Stimulated activated CD4-positive, alpha-beta T cell treated with anti-CD3 and anti-CD28 coated beads, Interleukin-12 subunit alpha, Interleukin-12 subunit beta, amount 100 ng/mL, for 48 hours (primary cell): ENCODE results near the gene TXNDC2.
"Not testable (repeated sequence)": the region's sequence is repeated elsewhere in the genome, so short reads cannot be mapped to it uniquely, and the experiment has no call there.

Experiments used
- DNase-seq, 3 donors: peaks; one replicate each; pipeline ENCODE4 v3.0.0-alpha.2; 2020; ENCODE audit warnings: low read depth in 2 of 3, low spot score in 1 of 3

Gene TXNDC2

DNA sequence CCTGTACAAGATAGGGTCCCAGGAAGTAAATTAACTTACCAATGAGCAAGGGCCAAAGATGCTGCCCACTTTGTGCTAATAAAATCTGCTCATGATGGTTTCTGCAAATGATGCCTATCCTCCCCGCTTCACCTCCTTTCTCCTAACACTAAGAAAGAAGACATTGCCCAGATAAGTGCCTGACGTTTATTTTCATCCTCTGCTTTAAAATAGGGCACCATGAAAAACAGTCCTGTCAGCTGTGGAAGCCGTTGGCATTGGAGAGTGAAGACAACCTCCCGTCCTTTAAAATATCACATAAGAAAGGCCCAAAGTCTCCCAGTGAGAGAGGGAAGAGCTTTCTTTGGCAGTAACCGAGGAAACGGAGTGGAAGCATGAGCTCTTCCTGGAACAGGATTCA lies 1.7 kb upstream of the TXNDC2 start:
- DNase-seq = no peak

DNA sequence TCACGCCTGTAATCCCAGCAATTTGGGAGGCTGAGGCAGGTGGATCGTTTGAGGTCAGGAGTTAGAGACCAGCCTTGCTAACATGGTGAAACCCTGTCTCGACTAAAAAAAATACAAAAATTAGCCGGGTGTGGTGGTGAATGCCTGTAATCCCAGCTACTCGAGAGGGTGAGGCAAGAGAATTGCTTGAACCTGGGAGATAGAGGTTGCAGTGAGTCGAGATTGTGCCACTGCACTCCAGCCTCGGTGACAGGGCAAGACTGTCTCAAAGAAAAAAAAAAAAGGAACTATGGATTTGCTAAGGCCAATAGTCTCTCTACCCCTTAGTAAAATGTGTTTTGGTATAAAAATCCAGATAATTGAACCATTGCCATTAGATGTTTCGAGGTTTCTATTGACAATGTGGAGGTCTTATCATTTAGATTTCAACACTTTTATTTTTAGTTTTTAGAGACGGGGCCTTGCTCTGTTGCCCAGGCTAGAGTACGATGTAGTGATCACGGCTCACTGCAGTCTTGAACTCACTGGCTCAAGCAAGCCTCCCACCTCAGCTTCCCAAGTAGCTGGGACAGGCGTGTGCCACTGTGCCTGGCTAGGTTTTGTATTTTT lies 1.1 kb upstream of the TXNDC2 start:
- no peak for DNase-seq

DNA sequence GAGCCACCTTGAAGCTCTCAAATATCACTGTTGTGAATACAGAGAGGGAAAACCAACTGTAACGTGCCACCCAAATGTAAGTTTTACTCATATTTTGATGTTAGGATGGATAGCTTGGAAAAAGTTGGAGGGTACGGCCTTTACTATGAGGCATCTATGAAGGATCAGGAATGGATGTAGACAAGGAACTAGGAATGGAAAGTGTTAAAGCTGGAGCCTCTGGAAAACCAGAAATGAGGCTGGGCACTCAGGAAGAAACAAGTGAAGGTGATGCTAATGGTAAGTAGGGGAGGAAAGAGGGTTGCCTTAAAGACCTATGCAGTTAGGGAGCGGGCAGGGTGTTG lies 204 bp downstream of the TXNDC2 start:
- no peak for DNase-seq

DNA sequence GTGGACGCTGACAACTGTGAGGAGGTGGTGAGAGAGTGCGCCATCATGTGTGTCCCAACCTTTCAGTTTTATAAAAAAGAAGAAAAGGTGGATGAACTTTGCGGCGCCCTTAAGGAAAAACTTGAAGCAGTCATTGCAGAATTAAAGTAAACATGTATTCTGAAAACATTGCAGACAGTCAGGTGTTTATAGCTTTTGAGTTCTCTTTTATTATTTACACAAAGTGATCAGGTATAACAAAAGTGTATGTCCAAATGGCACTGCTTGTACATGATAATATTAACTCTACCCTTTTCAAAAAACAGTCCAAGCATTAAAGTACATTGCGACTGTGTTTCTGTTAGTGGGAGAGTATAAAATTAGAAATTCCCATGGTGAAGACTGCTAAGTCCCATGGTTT lies 2.2 kb downstream of the TXNDC2 start:
- DNase-seq = no peak

DNA sequence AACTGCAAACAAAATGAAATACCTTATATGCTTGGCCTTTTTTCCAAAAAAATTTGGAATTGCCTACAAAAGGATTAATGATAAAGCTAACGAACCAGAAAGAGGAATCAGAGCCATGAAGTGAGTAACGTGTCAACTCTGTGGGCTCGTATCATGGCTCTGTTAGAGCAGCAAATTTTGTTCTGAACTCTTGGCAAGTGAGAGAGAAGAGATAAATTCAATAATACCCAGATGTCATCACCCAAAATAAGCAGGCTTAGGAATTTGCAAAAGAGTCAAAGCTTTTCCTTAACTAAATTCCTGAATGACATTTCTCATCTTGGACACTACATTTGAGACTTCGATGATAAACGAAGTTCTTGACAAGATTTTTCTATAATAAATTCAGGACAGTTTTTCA lies 4.4 kb downstream of the TXNDC2 start:
- no peak for DNase-seq

DNA sequence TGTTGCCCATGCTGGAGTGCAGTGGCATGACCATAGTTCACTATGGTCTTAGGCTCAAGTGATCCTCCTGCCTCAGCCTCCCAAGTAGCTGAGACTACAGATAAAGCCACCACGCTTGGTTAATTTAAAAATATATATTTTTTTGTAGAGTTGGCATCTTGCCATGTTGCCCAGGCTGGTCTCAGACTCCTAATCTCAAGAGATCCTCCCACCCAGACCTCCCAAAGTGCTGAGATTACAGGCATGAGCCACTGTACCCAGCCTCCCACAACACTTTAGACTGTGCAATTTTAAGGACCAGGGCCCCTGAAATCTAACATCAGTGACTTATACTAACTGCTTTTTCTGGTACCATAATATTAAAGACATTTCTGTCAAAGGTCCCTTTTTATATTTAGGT lies 5.2 kb downstream of the TXNDC2 start:
- DNase-seq = no peak

DNA sequence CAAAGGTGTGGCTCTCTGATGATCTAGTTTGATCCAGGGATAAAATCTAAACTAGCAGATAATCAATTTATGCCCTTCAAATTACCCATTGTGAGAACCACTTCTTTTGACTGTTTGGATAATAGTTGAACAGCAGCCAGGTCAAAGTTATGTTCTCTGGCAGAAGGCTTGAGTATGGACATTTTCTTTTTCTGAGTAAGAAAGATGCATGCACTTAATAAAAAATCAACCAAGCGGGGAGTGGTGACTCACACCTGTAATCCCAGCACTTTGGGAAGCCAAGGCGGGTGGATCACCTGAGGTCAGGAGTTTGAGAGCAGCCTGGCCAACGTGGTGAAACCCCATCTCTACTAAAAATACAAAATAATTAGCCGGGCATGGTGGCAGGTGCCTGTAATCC lies 5.7 kb downstream of the TXNDC2 start:
- DNase-seq = not testable (repeated sequence)

DNA sequence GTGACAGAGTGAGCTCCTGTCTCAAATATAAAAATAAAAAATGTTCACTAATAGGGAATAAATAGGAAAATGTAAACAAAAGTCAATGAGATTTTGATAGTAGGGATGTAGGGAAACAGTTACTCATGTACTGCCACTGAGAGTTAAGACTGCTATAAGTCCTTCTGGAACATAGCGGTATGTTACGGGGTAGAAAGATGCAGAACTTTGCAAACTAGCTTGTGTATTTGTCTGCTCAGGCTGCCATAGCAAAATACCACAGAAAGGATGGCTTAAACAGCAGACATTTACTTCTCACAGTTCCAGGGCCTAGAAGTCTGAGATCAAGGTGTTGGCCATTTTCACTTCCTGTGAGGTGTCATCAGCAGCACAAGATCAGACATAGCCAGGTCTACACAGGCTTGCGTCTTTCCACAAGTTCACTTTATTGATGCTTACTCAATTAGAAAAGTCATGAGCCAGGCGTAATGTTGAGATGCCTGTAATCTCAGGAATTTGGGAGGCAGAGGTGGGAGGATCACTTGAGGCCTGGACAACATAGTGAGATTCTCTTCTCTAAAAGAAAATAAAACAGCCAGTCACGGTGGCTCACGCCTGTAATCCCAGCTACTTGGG lies 8.8 kb downstream of the TXNDC2 start:
- DNase-seq = no peak

DNA sequence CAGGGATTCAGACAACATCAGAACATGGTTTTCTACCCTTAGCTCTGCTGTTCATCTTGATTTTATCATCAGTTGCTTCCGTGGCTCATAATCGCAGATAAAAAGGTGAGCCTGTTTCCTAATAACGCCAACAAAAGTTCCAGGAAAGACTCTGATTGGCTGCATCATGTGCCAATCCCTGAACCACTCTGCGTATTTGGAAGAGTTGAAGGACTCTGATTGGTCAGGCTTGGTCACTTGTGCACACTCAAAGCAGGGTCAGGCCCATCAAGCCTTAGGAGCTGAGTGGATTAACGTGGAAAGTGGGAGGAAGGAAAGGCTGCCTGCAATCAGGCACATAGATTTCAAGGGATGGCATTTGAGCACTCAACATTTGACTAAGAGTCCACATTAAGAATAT lies 11.4 kb downstream of the TXNDC2 start:
- no peak for DNase-seq

DNA sequence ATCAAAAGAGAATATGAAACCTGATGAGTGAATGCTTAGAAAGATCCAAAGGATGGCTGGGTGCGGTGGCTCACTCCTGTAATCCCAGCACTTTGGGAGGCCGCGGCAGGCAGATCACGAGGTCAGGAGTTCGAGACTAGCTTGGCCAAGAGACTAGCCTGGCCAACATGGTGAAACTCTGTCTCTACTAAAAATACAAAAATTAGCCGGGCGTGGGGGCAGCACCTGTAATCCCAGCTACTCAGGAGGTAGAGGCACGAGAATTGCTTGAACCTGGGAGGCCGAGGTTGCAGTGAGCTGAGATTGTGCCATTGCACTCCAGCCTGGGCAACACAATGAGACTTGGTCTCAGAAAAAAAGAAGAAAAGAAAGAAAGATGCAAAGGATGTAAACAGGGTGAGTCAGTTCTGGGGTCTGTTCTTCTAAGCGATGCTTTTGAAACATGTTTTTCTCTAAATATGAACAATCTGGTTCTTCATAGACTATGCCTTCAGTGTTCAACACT lies 12.1 kb downstream of the TXNDC2 start:
- DNase-seq = not testable (repeated sequence)

DNA sequence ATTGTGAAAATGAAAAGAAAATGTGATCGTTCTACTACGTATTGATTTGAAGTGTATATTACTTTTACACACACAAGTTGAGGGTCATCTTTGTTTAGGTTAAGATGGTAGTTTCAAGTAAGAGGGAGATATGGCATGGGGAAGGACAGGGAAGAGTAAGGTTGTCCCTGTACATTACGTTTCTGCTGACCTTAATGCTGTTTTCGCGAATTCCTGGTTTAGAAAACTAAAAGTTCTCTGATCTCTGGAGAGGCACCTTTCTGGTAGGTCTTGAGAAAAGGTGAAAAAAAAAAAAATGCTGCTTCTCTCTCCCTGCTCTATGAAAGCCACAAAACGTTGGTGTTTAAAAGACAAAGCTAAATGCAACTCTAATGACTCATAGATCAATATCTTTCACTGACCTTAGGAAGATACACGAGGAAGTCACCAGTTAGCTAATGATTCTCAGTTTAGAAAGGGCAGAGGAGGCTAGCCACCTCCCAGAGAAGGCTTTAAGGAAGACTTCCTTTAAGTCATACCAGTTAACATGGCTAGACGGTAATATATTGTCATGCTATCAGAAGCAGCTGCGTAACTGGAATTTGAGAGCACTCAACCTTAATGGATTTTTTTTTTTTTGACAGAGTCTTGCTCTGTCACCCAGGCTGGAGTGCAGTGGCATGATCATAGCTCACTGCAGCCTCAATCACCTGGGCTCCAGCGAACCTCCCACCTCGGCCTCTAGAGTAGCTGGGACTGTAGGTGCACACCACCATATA lies 13.2 kb downstream of the TXNDC2 start:
- no peak for DNase-seq

DNA sequence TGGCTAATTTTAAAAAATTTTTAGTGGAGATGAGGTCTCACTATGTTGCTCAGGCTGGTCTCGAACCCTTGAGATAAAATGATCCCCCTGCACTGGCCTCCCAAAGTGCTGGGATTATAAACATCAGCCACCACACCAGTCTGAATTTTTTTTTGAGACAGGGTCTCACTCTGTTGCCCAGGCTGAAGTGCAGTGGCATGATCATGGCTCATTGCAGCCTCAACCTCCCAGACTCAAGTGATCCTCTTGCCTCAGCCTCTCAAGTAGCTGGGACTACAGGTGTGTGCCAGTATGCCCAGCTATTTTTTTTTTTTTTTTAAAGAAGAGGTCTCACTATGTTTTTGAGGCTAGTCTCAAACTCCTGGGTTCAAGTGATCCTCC lies 13.8 kb downstream of the TXNDC2 start:
- DNase-seq = not testable (repeated sequence)

DNA sequence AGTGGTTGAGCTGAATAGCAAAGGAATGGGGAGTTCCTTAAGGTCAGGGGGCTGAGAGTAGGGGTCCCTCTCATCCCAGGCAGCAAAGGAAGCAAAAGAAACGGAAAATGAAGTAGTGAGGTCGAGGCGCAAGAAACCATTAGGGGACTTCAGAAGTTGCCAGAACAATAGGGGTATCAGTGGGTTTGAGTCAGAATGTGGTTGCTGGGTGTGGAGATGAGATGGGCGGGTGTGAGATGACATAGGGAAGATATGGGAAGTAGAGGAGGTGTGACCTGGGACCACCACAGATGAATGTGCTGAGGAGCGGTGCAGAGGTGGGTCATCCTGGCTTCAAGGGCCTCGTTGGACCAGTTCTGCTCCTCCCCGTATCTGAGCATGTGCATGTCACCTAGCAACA lies 14.9 kb downstream of the TXNDC2 start:
- no peak for DNase-seq

DNA sequence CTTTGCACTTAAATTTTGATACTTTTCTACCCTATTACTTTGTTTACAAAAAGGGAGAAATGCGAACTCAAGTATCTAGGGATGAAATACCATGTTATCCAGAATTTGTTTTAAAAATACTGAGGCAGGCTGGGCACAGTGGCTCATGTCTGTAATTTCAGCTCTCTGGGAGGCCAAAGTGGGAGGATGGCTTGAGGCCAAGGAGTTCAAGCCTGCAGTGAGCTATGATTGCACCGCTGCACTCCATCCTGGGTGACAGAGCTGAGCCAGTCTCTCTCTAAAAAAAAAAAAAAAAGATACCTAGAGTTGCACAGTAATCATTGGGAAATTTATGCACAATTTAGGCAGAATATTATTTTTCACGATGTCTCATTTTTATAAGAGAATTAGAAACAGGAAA lies 15.6 kb downstream of the TXNDC2 start:
- DNase-seq = no peak

DNA sequence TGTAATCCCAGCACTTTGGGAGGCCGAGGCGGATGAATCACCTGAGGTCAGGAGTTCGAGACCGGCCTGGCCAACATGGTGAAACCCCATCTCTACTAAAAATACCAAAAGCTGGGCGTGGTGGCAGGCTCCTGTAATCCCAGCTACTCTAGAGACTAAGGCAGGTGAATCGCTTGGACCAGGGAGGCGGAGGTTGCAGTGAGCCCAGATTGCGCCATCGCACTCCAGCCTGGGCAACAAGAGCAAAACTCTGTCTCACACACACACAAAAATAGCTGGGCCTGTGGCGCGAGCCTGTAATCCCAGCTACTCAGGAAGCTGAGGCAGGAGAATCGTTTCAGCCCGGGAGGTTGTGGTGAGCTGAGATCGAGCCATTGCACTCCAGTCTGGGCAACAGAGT lies 16.5 kb downstream of the TXNDC2 start:
- not testable (repeated sequence) for DNase-seq

DNA sequence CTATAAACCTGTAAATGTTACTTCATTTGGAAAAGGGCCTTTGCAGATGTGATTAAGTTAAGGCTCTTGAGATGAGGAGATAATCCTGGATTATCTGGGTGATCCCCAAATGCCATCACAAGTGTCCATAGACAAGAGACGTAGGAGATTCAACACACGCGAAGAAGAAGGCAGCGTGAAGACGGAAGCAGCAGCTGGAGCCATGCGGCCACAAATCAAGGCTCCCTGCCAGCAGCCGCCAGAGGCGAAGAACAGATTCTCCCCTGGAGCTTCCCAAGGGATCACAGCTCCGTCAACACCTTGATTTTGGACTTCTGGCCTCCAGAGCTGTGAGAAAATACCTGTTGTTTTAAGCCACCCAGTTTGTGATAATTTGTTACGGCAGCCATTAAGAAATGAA lies 17.1 kb downstream of the TXNDC2 start:
- no peak for DNase-seq

DNA sequence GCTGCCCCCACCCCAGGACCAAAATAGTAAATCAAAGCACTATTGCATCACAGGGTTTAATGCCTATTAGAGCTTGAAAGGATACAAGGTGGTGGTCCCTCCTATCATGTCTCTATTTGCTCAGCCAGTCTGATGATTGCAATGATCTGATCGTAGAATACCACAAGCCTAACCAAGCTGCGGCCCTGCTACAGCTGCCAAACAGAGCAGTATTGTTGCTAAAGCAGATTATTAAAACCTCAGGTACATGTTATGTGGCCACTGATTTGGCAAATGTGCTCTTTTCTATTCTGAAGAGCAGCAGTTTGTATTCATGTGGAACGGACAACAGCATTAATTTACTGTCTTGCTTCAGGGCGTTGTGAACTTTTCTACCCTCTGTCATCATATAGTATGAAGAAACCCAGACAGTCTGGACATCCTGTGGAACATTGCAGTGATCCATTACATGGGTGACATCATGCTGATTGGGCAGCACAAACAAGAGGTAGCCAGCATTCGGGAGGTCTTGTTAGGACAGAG lies 19.7 kb downstream of the TXNDC2 start:
- DNase-seq = no peak

DNA sequence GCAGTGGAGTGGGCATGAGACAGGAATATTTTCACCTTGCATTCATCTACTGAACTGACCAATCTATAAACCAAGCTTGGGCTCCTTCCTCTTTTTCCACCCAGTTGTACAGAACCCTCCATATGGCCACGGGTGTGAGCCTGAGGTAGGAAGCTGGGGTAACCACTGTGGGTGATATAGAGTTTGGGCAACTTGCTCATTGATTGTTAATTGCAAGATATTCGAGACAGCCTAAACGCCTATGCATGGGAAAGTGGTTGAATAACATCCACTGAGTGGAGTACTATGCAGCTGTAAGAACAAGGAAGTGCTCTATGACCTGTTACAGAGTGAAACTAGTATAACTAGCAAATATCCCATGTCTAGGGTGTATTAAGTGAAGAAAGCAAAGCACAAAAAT lies 20.7 kb downstream of the TXNDC2 start:
- DNase-seq = no peak

DNA sequence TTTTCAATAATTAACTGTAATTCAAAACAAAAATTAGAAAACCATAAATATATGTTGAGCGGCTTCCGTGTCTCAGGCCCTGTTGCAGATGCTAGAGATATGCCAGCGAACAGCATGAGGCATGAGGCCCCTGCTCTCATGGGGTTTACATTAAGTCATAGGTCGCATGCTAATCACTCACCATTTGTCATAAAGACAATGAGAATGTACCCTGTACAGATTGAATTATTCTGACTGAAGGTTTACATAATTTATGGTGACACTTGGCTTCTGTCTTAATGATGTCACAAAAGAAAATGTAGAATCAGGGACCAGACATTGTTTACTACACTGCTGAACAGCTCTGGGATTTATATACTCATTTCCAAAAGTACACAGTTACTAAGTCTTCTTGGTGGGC lies 22.1 kb downstream of the TXNDC2 start:
- no peak for DNase-seq

DNA sequence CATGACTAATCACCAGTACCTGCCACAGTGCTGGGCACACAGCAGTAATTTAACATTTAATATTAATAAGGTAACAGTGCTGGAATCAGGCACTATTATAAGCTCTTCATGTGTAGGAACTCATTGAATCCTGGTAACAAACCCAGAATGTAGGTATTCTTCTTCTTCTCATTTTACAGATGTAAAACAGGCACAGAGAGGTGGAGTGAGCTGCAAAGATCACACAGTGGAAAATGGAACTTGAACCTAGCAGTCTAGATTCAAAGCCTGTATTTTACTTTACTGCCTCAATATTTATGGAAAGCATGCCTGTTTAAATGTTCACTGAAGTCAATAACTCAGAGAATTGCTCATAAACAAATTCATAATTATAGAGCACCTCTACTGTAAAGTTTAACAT lies 24.3 kb downstream of the TXNDC2 start:
- DNase-seq = no peak

DNA sequence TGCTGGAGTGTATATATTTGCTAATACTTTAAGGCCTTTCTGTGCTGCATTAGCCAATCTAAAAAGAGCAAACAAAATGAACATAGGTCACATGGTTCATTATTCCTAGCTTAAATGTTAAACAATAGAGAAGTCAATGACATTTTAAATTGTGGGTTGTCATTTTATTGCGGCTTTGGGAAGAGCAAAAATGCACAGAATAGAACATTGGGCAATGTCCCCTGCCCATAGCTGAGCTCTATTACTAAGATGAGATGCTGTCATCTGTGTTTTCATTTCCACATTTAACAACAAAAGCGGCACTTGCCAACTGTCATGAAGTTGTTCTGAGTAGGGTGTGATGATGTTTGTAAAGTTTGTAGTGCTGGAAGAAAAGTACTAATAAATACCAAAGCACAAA lies 24.9 kb downstream of the TXNDC2 start:
- DNase-seq = no peak

DNA sequence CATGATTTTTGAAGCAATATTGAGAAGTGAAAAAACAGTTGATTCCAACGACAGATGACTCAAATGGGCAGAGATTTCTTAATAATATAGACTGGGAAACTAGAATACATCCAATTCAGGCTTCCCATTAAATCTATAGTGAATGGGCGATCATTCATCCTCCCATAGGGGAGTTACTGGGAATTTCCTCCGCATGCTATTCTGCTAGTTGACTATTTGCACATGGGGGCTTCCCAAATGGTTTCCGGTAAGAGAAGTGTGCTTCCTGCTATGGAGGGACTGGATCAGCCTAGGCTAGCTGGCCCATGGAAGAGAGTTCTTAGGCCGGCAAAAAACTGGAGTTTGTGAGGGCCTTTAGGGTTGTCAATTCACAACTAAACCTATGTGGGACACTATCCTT lies 25.5 kb downstream of the TXNDC2 start:
- no peak for DNase-seq
